ENCODE results near the gene MCTP1.

DNA sequence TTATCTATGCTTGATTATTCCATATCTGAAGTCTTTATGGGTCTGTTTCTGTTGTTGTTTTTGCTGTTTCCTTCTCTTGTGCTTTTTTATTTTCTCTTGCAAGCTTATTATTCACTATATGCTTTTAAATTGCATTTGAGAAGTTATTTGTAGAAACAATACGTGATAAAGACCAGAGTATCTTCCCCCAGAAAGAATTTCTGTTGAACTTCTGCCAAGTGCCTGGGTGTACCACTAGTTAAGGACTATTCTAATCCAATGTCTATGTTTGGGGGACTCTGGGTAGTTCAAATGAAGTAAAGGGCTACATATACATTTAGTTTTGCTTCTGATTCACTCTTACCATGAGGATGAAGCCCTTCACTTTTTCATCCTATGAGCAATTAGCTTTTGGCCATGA is 612.1 kb downstream of the MCTP1 start:
- TF ChIP-seq ARNT (IDR thresholded peaks at IDR 0.05) (no peak), SP1 (IDR thresholded peaks at IDR 0.05) (no peak), SP1 (CRISPR knock-in tag; IDR thresholded peaks at IDR 0.05) (no peak), SAFB2 (CRISPR knock-in tag; IDR thresholded peaks at IDR 0.05; ENCODE audit: borderline replicate concordance, low read depth) (no peak), ATF3 (CRISPR knock-in tag; IDR thresholded peaks at IDR 0.05) (no peak)
- TF ChIP-seq, protein P1, sequence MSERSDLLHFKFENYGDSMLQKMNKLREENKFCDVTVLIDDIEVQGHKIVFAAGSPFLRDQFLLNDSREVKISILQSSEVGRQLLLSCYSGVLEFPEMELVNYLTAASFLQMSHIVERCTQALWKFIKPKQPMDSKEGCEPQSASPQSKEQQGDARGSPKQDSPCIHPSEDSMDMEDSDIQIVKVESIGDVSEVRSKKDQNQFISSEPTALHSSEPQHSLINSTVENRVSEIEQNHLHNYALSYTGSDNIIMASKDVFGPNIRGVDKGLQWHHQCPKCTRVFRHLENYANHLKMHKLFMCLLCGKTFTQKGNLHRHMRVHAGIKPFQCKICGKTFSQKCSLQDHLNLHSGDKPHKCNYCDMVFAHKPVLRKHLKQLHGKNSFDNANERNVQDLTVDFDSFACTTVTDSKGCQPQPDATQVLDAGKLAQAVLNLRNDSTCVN (CRISPR knock-in tag; IDR thresholded peaks at IDR 0.05; ENCODE audit: borderline replicate concordance) = no peak
